ENCODE data around the gene ATP9A. TPM values are rescaled to one million over a fixed set of nuclear protein-coding genes. Genes with fewer than 3 reads are reported as not detected.

Gene ATP9A
- total RNA-seq, 1 experiment from 2014 or later = 31.3 TPM

GRCh38 chr20:51736947-51737346, 31.2 kb downstream of the ATP9A start:
- Histone ChIP-seq H3K4me1 (ENCODE audit: insufficient read depth, low read length) (peaks cover 27% of the 10 kb centered on the region), H4K20me1 (ENCODE audit: low read length) (no peaks in the 10 kb centered on the region), H3K36me3 (ENCODE audit: low read depth, low read length) (no peaks in the 10 kb centered on the region), H3K4me2 (ENCODE audit: low read length) (no peak overlapping the region), H3K9ac (ENCODE audit: low read length) (no peak overlapping the region), H3K27me3 (ENCODE audit: low read length) (no peaks in the 10 kb centered on the region), H3K27ac (ENCODE audit: low read length) (no peak overlapping the region), H3K9me2 (replicated peaks; ENCODE audit: low read length) (no peaks in the 10 kb centered on the region), H3K79me2 (ENCODE audit: low read length) (peaks cover 42% of the 10 kb centered on the region), H3K9me3 (ENCODE audit: low read length) (no peaks in the 10 kb centered on the region), H3K4me3 (ENCODE audit: low read length) (no peak overlapping the region), H2AFZ (ENCODE audit: low read length) (no peak overlapping the region), H3F3A (ENCODE audit: low read length, unreplicated experiment) (peaks cover 1% of the 10 kb centered on the region)
- no TSS peak for BruUV-seq (replicated peaks)
- ATAC-seq (no peak), DNase-seq (no peak)
- intact Hi-C loops (cut with micrococcal nuclease) = no loop called here
- ChIA-PET POLR2A (ENCODE audit: unreplicated experiment) (no interaction called here), CTCF (interaction anchor here (1.2 kb wide), 1 partner anchor 36 kb away, joined by 6 read pairs; no protein-coding TSS in a partner anchor)
- TF ChIP-seq CTCF (conservative IDR thresholded peaks at IDR 0.05; ENCODE audit: low read depth, low read length) (no peak), EZH2 (IDR thresholded peaks at IDR 0.05; ENCODE audit: low read length, unreplicated experiment) (no peak), EZH2phosphoT487 (IDR thresholded peaks at IDR 0.05; ENCODE audit: borderline replicate concordance, low read length) (no peak)

- no TSS peak for BruUV-seq (replicated peaks)
- ATAC-seq = peak; percentile 51
These were observed 32.2 kb downstream of the ATP9A start for GRCh38 chr20:51735728-51736600.

More at GRCh38 chr20:51735728-51736600, 32.2 kb downstream of the ATP9A start:
- peak; percentile 17 for DNase-seq
- H3F3A ChIP-seq (ENCODE audit: low read length, unreplicated experiment) = no peaks in the 10 kb centered on the region
- POLR2A ChIA-PET (ENCODE audit: unreplicated experiment) = no interaction called here
- CTCF ChIA-PET = interaction anchor here (1.2 kb wide), 1 partner anchor 35 kb away, joined by 6 read pairs; no protein-coding TSS in a partner anchor
- peaks cover 36% of the 10 kb centered on the region for H3K79me2 ChIP-seq (ENCODE audit: low read length)
- H3K9me3 ChIP-seq (ENCODE audit: low read length) = no peaks in the 10 kb centered on the region
- intact Hi-C loops (cut with micrococcal nuclease) = no loop called here
- no peak overlapping the region for H3K4me2 ChIP-seq (ENCODE audit: low read length)
- no peaks in the 10 kb centered on the region for H3K27me3 ChIP-seq (ENCODE audit: low read length)
- TF ChIP-seq CTCF (conservative IDR thresholded peaks at IDR 0.05; ENCODE audit: low read depth, low read length) (no peak), EZH2phosphoT487 (IDR thresholded peaks at IDR 0.05; ENCODE audit: borderline replicate concordance, low read length) (no peak), EZH2 (IDR thresholded peaks at IDR 0.05; ENCODE audit: low read length, unreplicated experiment) (no peak)
- no peak overlapping the region for H3K9ac ChIP-seq (ENCODE audit: low read length)
- H3K4me1 ChIP-seq (ENCODE audit: insufficient read depth, low read length) = peaks cover 23% of the 10 kb centered on the region
- no peak overlapping the region for H2AFZ ChIP-seq (ENCODE audit: low read length)
- H3K36me3 ChIP-seq (ENCODE audit: low read depth, low read length) = no peaks in the 10 kb centered on the region
- H3K27ac ChIP-seq (ENCODE audit: low read length) = peak overlapping the region; percentile 21
- no peak overlapping the region for H3K4me3 ChIP-seq (ENCODE audit: low read length)
- H4K20me1 ChIP-seq (ENCODE audit: low read length) = no peaks in the 10 kb centered on the region
- no peaks in the 10 kb centered on the region for H3K9me2 ChIP-seq (replicated peaks; ENCODE audit: low read length)

Data from PC-3 (cell line).